DOHH2 (cell line): Measurements from ENCODE around the gene SOD1.

Experiments used
- EZH2phosphoT487 ChIP-seq: fragments of 200-600 bp; sonication (generic); IDR thresholded peaks from 2 replicates; pipeline ENCODE4 v1.6.1; 2017; ENCODE audit warnings: borderline replicate concordance, mild to moderate bottlenecking, antibody characterized with exemption, low read length, moderate library complexity, mixed read lengths
- TF ChIP-seq, protein P1 (sequence below): fragments of 200-600 bp; sonication (generic); IDR thresholded peaks from one replicate; pipeline ENCODE4 v1.5.1; 2014; ENCODE audit warnings: antibody characterized with exemption, mild to moderate bottlenecking, low read depth, low read length; ENCODE audit not compliant: poor library complexity, severe bottlenecking

DNA sequence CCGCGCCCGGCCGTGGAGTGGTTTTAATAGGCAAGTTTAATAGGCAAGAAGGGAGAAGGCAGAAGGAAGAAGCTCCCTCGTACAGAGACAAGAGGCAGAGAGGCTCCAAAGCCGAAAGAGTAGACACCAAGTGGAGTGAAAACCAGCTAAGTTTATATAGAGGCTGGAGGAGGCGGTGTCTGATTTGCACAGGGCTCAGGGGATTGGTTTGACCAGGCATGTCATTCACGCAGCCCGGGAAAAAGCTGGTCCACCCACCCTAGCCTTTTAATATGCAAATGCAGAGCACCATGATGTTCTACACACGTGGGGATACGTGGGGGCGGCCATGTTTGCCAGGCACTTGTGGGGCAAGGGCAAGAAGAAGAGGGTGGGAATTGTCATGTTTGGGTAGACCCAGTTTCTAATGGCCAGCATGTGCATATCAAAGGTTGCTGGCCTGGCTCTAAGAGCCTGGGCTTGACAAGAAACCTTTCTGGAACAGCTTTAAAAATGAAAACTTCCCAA lies 18.0 kb upstream of the SOD1 start:
- TF ChIP-seq, protein P1, sequence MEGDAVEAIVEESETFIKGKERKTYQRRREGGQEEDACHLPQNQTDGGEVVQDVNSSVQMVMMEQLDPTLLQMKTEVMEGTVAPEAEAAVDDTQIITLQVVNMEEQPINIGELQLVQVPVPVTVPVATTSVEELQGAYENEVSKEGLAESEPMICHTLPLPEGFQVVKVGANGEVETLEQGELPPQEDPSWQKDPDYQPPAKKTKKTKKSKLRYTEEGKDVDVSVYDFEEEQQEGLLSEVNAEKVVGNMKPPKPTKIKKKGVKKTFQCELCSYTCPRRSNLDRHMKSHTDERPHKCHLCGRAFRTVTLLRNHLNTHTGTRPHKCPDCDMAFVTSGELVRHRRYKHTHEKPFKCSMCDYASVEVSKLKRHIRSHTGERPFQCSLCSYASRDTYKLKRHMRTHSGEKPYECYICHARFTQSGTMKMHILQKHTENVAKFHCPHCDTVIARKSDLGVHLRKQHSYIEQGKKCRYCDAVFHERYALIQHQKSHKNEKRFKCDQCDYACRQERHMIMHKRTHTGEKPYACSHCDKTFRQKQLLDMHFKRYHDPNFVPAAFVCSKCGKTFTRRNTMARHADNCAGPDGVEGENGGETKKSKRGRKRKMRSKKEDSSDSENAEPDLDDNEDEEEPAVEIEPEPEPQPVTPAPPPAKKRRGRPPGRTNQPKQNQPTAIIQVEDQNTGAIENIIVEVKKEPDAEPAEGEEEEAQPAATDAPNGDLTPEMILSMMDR = no peak
- no peak for TF ChIP-seq EZH2phosphoT487
